H1 (cell line): ENCODE results near the gene PDE4B. TPM values are rescaled to one million over a fixed set of nuclear protein-coding genes. Genes with fewer than 3 reads are reported as not detected.
A peak's percentile ranks its signal among the peaks of the same experiment; 100 is the strongest.

Experiments
- CTCF ChIA-PET: fragments of 300-600 bp; sonication (Branson Sonifier 250); formaldehyde crosslinking; loops from one replicate; lab custom pipeline; 2021; ENCODE audit not compliant: partially characterized antibody; lab: Charles Lee
- POLR2A ChIA-PET: fragments of 300-600 bp; sonication (Branson Sonifier 250); formaldehyde crosslinking; loops from one replicate; lab custom pipeline; 2021; ENCODE audit warnings: inconsistent platforms; ENCODE audit not compliant: partially characterized antibody; lab: Charles Lee
- DNase-seq, 2 experiments: peaks; one replicate each; pipeline versions ENCODE4 v3.0.0 to v3.0.0-alpha.2; 2010 to 2022; ENCODE audit warnings: low spot score in 2 of 2, low read depth in 1 of 2, mixed read lengths in 1 of 2
- FAIRE-seq: peaks from 2 replicates; lab custom pipeline; 2011; peaks lifted over from hg19 to GRCh38; lab: Jason Lieb, UNC
- H2AFZ ChIP-seq: 2 replicates; pipeline ENCODE4 v1.8.1; 2012; ENCODE audit warnings: low read length, inconsistent platforms
- H2AK5ac ChIP-seq: 2 replicates; pipeline ENCODE4 v1.6.1; 2013; ENCODE audit warnings: low read depth, low read length
- H2BK120ac ChIP-seq: replicated peaks from 2 replicates; pipeline ENCODE3; 2013; ENCODE audit warnings: low read depth, low read length, inconsistent platforms
- H2BK12ac ChIP-seq: 2 replicates; pipeline ENCODE4 v1.6.1; 2013; ENCODE audit warnings: low read depth, low read length
- H2BK15ac ChIP-seq: 2 replicates; pipeline ENCODE4 v1.6.1; 2013; ENCODE audit warnings: low read length
- H2BK20ac ChIP-seq: 2 replicates; pipeline ENCODE4 v1.6.1; 2013; ENCODE audit warnings: low read length
- H2BK5ac ChIP-seq: 2 replicates; pipeline ENCODE4 v1.6.1; 2013; ENCODE audit warnings: low read depth, low read length
- H3K14ac ChIP-seq: 2 replicates; pipeline ENCODE4 v1.6.1; 2013; ENCODE audit warnings: inconsistent platforms; ENCODE audit not compliant: insufficient read length
- H3K18ac ChIP-seq: 2 replicates; pipeline ENCODE4 v1.6.1; 2013; ENCODE audit warnings: low read length; ENCODE audit errors: extremely low read depth
- H3K23ac ChIP-seq: 2 replicates; pipeline ENCODE4 v1.6.1; 2013; ENCODE audit warnings: inconsistent platforms; ENCODE audit not compliant: insufficient read length
- H3K23me2 ChIP-seq: 2 replicates; pipeline ENCODE4 v1.6.1; 2013; ENCODE audit warnings: low read depth, low read length
- H3K27ac ChIP-seq: 2 replicates; pipeline ENCODE4 v1.6.1; 2011; ENCODE audit warnings: low read depth, low read length, inconsistent platforms
- H3K27me3 ChIP-seq, 4 experiments: replicated peaks in 1 of 4; 1 replicate in 1 of 4; 2 replicates in 3 of 4; pipeline versions ENCODE4 v1.6.1 to v1.8.1; 2011 to 2013; ENCODE audit warnings: low read length in 3 of 4, mild to moderate bottlenecking in 3 of 4, inconsistent platforms in 2 of 4, mixed read lengths in 2 of 4, moderate library complexity in 1 of 4; ENCODE audit not compliant: control insufficient read depth in 3 of 4, insufficient read depth in 3 of 4; ENCODE audit errors: extremely low read depth in 1 of 4
- H3K36me3 ChIP-seq, 4 experiments: 2 replicates each; pipeline versions ENCODE4 v1.6.1 to v1.8.1; 2011 to 2013; ENCODE audit warnings: mild to moderate bottlenecking in 4 of 4, low read length in 3 of 4, moderate library complexity in 2 of 4, control low read depth in 1 of 4, inconsistent platforms in 1 of 4; ENCODE audit not compliant: insufficient read depth in 4 of 4, control insufficient read depth in 2 of 4
- H3K4ac ChIP-seq: replicated peaks from 2 replicates; pipeline ENCODE3; 2013; ENCODE audit warnings: low read length, low read depth, mixed read lengths, inconsistent platforms; ENCODE audit not compliant: insufficient read length
- H3K4me1 ChIP-seq, 4 experiments: replicated peaks in 1 of 4; 1 replicate in 1 of 4; 2 replicates in 3 of 4; pipeline versions ENCODE4 v1.6.1 to v1.8.1; 2011 to 2013; ENCODE audit warnings: low read length in 3 of 4, inconsistent platforms in 2 of 4, mixed read lengths in 1 of 4; ENCODE audit not compliant: insufficient read depth in 4 of 4, control insufficient read depth in 3 of 4
- H3K4me2 ChIP-seq, 2 experiments: 2 replicates each; pipeline versions ENCODE4 v1.6.1 to v1.8.1; 2011 to 2013; ENCODE audit warnings: low read depth in 2 of 2, low read length in 2 of 2, control low read depth in 1 of 2, inconsistent platforms in 1 of 2, mild to moderate bottlenecking in 1 of 2; ENCODE audit not compliant: insufficient read depth in 1 of 2
- H3K4me3 ChIP-seq, 4 experiments: fragments of 200-600, 300-600 bp in 1 of 4; sonication (generic), shearing (Covaris generic), sonication (Bioruptor Twin) in 1 of 4; 2 replicates each; pipeline versions ENCODE4 v1.5.1 to v1.8.1; 2011 to 2016; ENCODE audit warnings: low read length in 4 of 4, low read depth in 3 of 4, control low read depth in 2 of 4, inconsistent platforms in 2 of 4, mild to moderate bottlenecking in 2 of 4, mixed read lengths in 1 of 4, moderate library complexity in 1 of 4; ENCODE audit not compliant: insufficient read depth in 2 of 4; ENCODE audit errors: extremely low read depth in 1 of 4
- H3K56ac ChIP-seq: replicated peaks from 2 replicates; pipeline ENCODE3; 2013; ENCODE audit warnings: low read depth, mild to moderate bottlenecking, mixed read lengths, low read length, inconsistent platforms; ENCODE audit not compliant: insufficient read length
- H3K79me1 ChIP-seq: 2 replicates; pipeline ENCODE4 v1.6.1; 2013; ENCODE audit warnings: low read depth, low read length, control low read depth
- H3K79me2 ChIP-seq, 2 experiments: 2 replicates each; pipeline versions ENCODE4 v1.6.1 to v1.8.1; 2012 to 2013; ENCODE audit warnings: low read length in 2 of 2, mild to moderate bottlenecking in 2 of 2, inconsistent platforms in 1 of 2; ENCODE audit not compliant: insufficient read depth in 2 of 2, control insufficient read depth in 1 of 2
- H3K9ac ChIP-seq, 4 experiments: replicated peaks in 1 of 4; 1 replicate in 1 of 4; 2 replicates in 3 of 4; pipeline versions ENCODE4 v1.6.1 to v1.8.1; 2011 to 2013; ENCODE audit warnings: low read depth in 3 of 4, low read length in 3 of 4, control low read depth in 2 of 4, mild to moderate bottlenecking in 2 of 4, moderate library complexity in 2 of 4, inconsistent platforms in 1 of 4; ENCODE audit errors: extremely low read depth in 1 of 4
- H3K9me3 ChIP-seq, 2 experiments: 2 replicates each; pipeline versions ENCODE4 v1.6.1 to v1.8.1; 2012 to 2013; ENCODE audit warnings: mild to moderate bottlenecking in 2 of 2, moderate library complexity in 2 of 2, control low read depth in 1 of 2, inconsistent platforms in 1 of 2, low read depth in 1 of 2, low read length in 1 of 2, mixed read lengths in 1 of 2; ENCODE audit not compliant: insufficient read depth in 2 of 2
- H4K20me1 ChIP-seq, 2 experiments: replicated peaks in 1 of 2; 2 replicates each; pipeline versions ENCODE3 to v1.8.1; 2011 to 2013; ENCODE audit warnings: inconsistent platforms in 2 of 2, low read length in 2 of 2, mild to moderate bottlenecking in 1 of 2; ENCODE audit not compliant: insufficient read depth in 2 of 2, control insufficient read depth in 1 of 2
- H4K5ac ChIP-seq: 2 replicates; pipeline ENCODE4 v1.6.1; 2013; ENCODE audit warnings: low read length, low read depth, mixed read lengths, inconsistent platforms; ENCODE audit not compliant: insufficient read length
- H4K8ac ChIP-seq: 2 replicates; pipeline ENCODE4 v1.8.0; 2013; ENCODE audit warnings: mild to moderate bottlenecking, moderate library complexity, low read length, inconsistent platforms; ENCODE audit not compliant: insufficient read depth; ENCODE audit errors: extremely low read depth
- H4K91ac ChIP-seq: replicated peaks from 2 replicates; pipeline ENCODE3; 2013; ENCODE audit warnings: low read length, mixed read lengths, inconsistent platforms; ENCODE audit not compliant: insufficient read length
- BRCA1 ChIP-seq: IDR thresholded peaks from 2 replicates; pipeline ENCODE4 v1.6.1; 2012; ENCODE audit warnings: low read depth, low read length, improper control_type of control experiment
- CHD2 ChIP-seq: IDR thresholded peaks from 2 replicates; pipeline ENCODE4 v1.6.1; 2012; ENCODE audit warnings: low read length, improper control_type of control experiment
- EP300 ChIP-seq, 2 experiments: IDR thresholded peaks; 1 replicate in 1 of 2; 2 replicates in 1 of 2; pipeline ENCODE4 v1.6.1; 2011 to 2012; ENCODE audit warnings: low read depth in 2 of 2, low read length in 2 of 2, mild to moderate bottlenecking in 2 of 2, borderline replicate concordance in 1 of 2, inconsistent platforms in 1 of 2, moderate library complexity in 1 of 2
- EZH2 ChIP-seq: fragments of 200-600 bp; sonication (generic); IDR thresholded peaks from 2 replicates; pipeline ENCODE4 v1.7.1; 2012; ENCODE audit warnings: low read depth, mild to moderate bottlenecking, moderate library complexity, low read length, inconsistent platforms; ENCODE audit not compliant: severe bottlenecking
- FOSL1 ChIP-seq: IDR thresholded peaks from 2 replicates; pipeline ENCODE4 v1.6.1; 2011; ENCODE audit warnings: mild to moderate bottlenecking, low read depth, low read length, moderate library complexity; ENCODE audit not compliant: insufficient read depth
- HDAC2 ChIP-seq, 2 experiments: fragments of 300-600 bp in 1 of 2; sonication (generic) in 1 of 2; IDR thresholded peaks; 2 replicates each; pipeline ENCODE4 v1.6.1; 2011 to 2012; ENCODE audit warnings: low read depth in 2 of 2, low read length in 2 of 2, mild to moderate bottlenecking in 2 of 2, moderate library complexity in 2 of 2, borderline replicate concordance in 1 of 2, inconsistent platforms in 1 of 2
- KDM1A ChIP-seq: fragments of 200-600, 300-600 bp; sonication (generic); IDR thresholded peaks from 2 replicates; pipeline ENCODE4 v1.7.1; 2016; ENCODE audit warnings: mild to moderate bottlenecking, low read length, borderline replicate concordance
- PHF8 ChIP-seq: fragments of 200-600 bp; sonication (generic); conservative IDR thresholded peaks from 2 replicates; pipeline ENCODE4 v1.7.1; 2012; ENCODE audit warnings: low read depth, mild to moderate bottlenecking, inconsistent platforms, low read length, moderate library complexity
- WGBS, 2 experiments: shearing (Covaris generic) in 1 of 2; methylation state at CpG; one replicate each; pipeline versions ENCODE4 v1.1.6 to v1.1.7; 2013 to 2015; ENCODE audit warnings: low lambda C conversion rate in 2 of 2, mixed read lengths in 2 of 2, inconsistent platforms in 1 of 2, low coverage in 1 of 2, missing lambda C conversion rate in 1 of 2; ENCODE audit not compliant: insufficient replicate concordance in 2 of 2, insufficient coverage in 1 of 2, insufficient read length in 1 of 2; ENCODE audit errors: extremely low coverage in 1 of 2, missing lambda C conversion rate in 1 of 2; 5-methylcytosine and 5-hydroxymethylcytosine counted together
- polyA plus RNA-seq, 7 experiments: library from polyadenylated mRNA; depleted of rRNA in 3 of 7; stranded (reverse) in 5 of 7; unstranded in 2 of 7; fragments of >200 nt in 5 of 7; fragments of 200-250 nt in 2 of 7; gene quantifications; 1 replicate in 5 of 7; 2 replicates in 1 of 7; 4 replicates in 1 of 7; pipeline versions ENCODE4 v1.2.1 to v1.2.3, GENCODE V29; 2011 to 2013; ENCODE audit warnings: missing spikeins in 2 of 7, mixed read lengths in 2 of 7
- total RNA-seq: library from RNA; stranded (reverse); fragmentation: NEBNext Ultra II Directional; extraction: Animal tissue kit (Norgen Biotek cat#: 25700); gene quantifications from 2 replicates; pipeline ENCODE4 v1.2.1, GENCODE V29; 2021
- TF ChIP-seq, protein P1 (sequence below): IDR thresholded peaks from 2 replicates; pipeline ENCODE4 v1.6.1; 2012; ENCODE audit warnings: inconsistent platforms

Gene PDE4B
- total and polyA plus RNA-seq, 2 of the 8 experiments (the other 6 are each of a cell fraction or from before 2014, with no cell fraction given), result 5.0 to 15.1 TPM

- no peak for TF ChIP-seq FOSL1
- TF ChIP-seq EZH2, result no peak
- no peak for TF ChIP-seq PHF8
- TF ChIP-seq HDAC2 (IDR thresholded peaks at IDR 0.05; ENCODE audit: borderline replicate concordance in 1 of 2, low read depth in 2 of 2, low read length in 2 of 2), result no peak
- TF ChIP-seq, protein P1, sequence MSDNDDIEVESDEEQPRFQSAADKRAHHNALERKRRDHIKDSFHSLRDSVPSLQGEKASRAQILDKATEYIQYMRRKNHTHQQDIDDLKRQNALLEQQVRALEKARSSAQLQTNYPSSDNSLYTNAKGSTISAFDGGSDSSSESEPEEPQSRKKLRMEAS, result no peak
- no peak for TF ChIP-seq KDM1A
- TF ChIP-seq EP300 (IDR thresholded peaks at IDR 0.05; ENCODE audit: borderline replicate concordance in 1 of 2, low read depth in 2 of 2, low read length in 2 of 2), result no peak
- TF ChIP-seq BRCA1, result no peak
- no peak for TF ChIP-seq CHD2
- H3K79me2 ChIP-seq, result no peaks in the 10 kb centered on the region
- H3K4me2 ChIP-seq, result no peak overlapping the region
- H2AK5ac ChIP-seq, result no peak overlapping the region
- peak overlapping the region; percentile 92 for H2AFZ ChIP-seq
- no peaks in the 10 kb centered on the region for H3K36me3 ChIP-seq
- H3K4me1 ChIP-seq, result no peaks in the 10 kb centered on the region
- no peak overlapping the region for H3K18ac ChIP-seq
- no peak overlapping the region for H3K27ac ChIP-seq
- H3K23ac ChIP-seq, result no peak overlapping the region
- no peak overlapping the region for H2BK12ac ChIP-seq
- WGBS, 2 experiments, result 80% methylated on average over 8 of the region's 8 CpGs; no CpG with 5 or more reads in 1 of the 2 experiments
- H3K56ac ChIP-seq, result no peak overlapping the region
- H3K4me3 ChIP-seq, result no peak overlapping the region
- H2BK20ac ChIP-seq, result no peak overlapping the region
- H3K27me3 ChIP-seq, result no peaks in the 10 kb centered on the region
- H4K20me1 ChIP-seq, result no peaks in the 10 kb centered on the region
- no peak overlapping the region for H2BK5ac ChIP-seq
- ChIA-PET CTCF (no interaction called here), POLR2A (no interaction called here)
- no peak overlapping the region for H3K9ac ChIP-seq
- no peak overlapping the region for H3K14ac ChIP-seq
- H4K5ac ChIP-seq, result no peak overlapping the region
- H3K4ac ChIP-seq, result no peak overlapping the region
- DNase-seq (no peak), FAIRE-seq (no peak)
- no peaks in the 10 kb centered on the region for H3K9me3 ChIP-seq
- H4K91ac ChIP-seq, result no peak overlapping the region
- H2BK120ac ChIP-seq, result no peak overlapping the region
- H2BK15ac ChIP-seq, result no peak overlapping the region
- H3K79me1 ChIP-seq, result no peaks in the 10 kb centered on the region
- H4K8ac ChIP-seq, result no peak overlapping the region
- H3K23me2 ChIP-seq, result no peaks in the 10 kb centered on the region
These were observed 30.4 kb upstream of the PDE4B start for GRCh38 chr1:65762081-65762862.
